T47D (cell line): ENCODE measurements around the gene MYO5A.
"Not testable (repeated sequence)": the region's sequence is repeated elsewhere in the genome, so short reads cannot be mapped to it uniquely, and the experiment has no call there.

ENCODE experiments used
- DNase-seq, 2 experiments: peaks; one replicate each; pipeline versions ENCODE4 v3.0.0 to v3.0.0-alpha.2; 2011 to 2012; ENCODE audit warnings: low read depth in 1 of 2, low spot score in 1 of 2
- JUND ChIP-seq: IDR thresholded peaks from 2 replicates; pipeline ENCODE4 v1.6.1; 2012; ENCODE audit warnings: low read depth
- in situ Hi-C: cut with HindIII; loops from 2 replicates; pipeline ENCODE4 v1.10.0; 2016; ENCODE audit warnings: low sequenced_read_pairs, low pct_unique_long_range_greater_than_20kb

The MYO5A gene

GRCh38 chr15:52491472-52491871 is 37.2 kb downstream of the MYO5A start:
- TF ChIP-seq JUND = no peak
- DNase-seq = no peak
- in situ Hi-C loops = no loop called here

GRCh38 chr15:52489430-52489829 is 39.2 kb downstream of the MYO5A start:
- DNase-seq = not testable (repeated sequence)

GRCh38 chr15:52488830-52489229 is 39.9 kb downstream of the MYO5A start:
- no peak for DNase-seq
- no peak for TF ChIP-seq JUND
- in situ Hi-C loops = no loop called here

More at GRCh38 chr15:52489430-52489829, 39.2 kb downstream of the MYO5A start:
- in situ Hi-C loops = not testable (repeated sequence)

DNA sequence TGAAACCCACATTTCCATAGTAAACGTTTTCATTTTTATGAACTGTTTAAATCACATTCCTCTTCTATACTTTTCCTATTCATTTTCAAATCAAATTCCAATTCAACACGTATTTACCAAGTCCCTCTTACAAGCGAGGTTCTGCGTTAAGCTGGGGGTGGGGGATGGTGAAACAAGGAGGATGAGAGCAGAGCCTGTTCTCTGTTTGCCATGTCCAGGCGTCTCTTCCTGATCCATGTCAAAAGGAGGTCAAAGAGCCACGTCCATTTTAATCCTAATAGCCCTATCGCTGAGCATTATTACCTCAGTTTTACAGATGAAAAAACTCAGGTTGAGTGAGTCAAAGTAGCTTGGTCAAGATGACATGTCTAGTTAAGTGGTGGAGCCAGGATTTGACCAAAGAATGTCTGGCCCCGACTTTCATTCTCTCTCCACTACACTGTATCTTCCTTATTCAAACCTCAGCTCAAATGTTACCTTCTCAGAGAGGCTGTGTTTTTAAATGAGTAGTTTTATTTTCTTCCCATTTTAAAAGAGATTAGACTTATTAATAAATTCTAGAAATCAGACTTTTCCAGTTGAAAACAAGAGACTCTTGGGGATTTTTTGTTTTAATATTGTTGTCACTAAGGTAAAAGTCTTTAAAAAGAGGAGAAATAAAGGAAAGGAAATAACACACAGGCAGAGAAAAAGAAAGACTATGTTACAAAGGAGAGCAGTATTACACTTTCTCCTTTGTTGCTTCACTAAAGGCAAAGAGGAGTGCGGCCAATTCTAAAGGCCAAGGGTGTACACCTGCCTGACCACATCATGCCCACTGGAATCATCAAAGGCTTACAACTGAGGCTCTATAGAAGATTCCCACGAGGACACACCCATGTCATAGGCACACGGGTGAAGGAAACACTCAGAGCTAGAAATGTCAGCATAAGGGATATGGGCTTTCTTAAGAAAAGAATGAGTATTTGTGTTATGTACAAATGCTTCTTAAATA is 42.4 kb downstream of the MYO5A start:
- peak in 1 of 2 experiments; percentile 7 for DNase-seq
- TF ChIP-seq JUND = no peak
- in situ Hi-C loops = no loop called here

DNA sequence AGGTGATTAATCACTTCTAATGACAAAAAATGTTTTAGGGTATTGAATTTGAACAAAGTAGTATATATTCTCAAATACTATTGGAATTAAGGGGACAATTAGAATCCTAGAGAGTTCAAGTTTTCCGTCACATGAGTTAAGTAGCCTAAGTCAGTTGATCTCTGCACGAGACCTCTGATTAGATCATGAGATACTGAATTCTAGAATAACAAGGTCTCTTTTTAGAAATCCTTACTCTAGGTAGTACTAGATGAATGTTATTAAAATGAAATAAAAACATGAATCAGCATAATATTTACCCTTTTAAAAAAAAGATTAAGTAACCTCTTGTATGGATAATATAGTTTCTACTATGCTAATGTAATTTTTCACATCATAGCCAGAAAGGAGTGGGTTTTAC is 43.4 kb downstream of the MYO5A start:
- DNase-seq = no peak
- in situ Hi-C loops = no loop called here
- TF ChIP-seq JUND = no peak

DNA sequence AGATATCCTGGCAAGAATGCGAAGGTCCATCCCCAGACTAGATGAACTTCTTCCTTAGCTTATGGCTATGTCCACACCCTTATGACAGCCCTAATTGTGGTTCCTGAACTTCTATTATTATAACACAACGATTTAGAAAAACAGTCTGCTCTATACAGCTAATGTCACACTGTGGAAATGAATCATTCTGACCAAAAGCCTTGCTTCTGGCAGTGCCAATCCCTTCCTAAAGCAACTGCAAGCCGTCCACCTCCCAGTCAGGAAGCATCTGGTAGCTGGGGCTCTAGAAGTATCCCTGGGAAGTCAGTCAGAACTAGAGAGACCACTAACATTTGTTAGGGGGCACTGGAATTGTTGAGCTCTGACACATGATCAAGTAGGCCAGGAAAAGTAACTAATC is 45.0 kb downstream of the MYO5A start:
- DNase-seq = no peak
- in situ Hi-C loops = no loop called here
- TF ChIP-seq JUND = no peak

DNA sequence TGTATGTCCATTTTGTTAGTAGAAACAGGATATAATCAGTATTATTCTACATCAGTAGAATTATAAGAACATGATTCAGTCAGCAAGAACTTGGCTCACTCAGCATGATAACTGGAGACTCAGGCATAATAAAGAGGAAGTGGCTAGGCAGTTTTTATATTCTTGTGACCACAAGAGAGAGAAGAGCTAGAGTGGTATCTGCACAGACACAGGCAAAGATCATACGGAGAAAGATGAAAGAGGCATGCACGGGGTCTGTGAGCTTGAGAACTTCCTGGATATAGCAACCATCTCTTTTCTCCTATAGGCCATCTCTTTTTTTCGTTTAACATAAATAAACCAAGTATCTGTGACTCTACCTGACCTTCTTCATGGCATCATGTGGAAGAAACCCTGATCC is 46.8 kb downstream of the MYO5A start:
- in situ Hi-C loops = no loop called here
- DNase-seq = no peak
- no peak for TF ChIP-seq JUND

DNA sequence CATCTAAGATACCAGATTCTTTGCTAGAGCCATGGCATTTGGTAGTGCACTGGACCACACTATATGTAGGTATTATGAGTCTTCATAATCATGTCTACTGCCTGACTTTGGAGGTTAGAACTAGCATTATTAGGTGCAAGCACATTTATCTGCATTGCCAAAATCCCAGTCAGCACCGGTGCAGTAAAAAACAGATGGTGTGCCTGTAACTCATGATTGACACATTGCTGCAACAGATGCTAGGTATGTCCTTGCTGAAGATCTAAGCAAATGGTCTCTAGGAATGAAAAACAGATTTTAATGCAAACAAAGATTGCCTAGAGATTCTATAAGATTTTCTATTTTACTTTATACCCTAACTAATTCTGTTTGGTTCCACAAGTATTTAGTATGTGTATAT is 47.7 kb downstream of the MYO5A start:
- TF ChIP-seq JUND = no peak
- no peak for DNase-seq

DNA sequence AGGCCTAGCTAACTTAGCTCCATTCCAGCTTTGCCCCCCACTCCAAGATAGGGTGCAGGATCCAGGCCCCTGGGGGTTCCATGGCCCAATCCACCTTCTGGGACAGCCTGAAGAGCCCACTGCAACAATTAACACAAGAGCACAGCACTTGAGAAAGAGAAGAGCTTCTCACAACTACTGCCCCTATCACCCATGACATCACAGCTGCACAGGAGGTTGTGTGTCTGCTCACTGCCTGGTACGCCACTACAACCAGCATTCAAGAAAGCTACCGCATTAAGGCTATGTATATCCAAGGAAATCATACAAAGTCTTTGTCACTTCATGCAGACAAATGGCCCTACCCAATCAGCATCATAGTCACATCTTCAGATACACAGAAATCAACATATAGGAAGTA is 62.0 kb downstream of the MYO5A start:
- in situ Hi-C loops = no loop called here
- DNase-seq = no peak
- TF ChIP-seq JUND = no peak

More for the DNA sequence above, 47.7 kb downstream of the MYO5A start:
- in situ Hi-C loops = no loop called here

- in situ Hi-C loops = no loop called here
- no peak for TF ChIP-seq JUND
- no peak for DNase-seq
These were observed 62.5 kb downstream of the MYO5A start for GRCh38 chr15:52466134-52466701.

- in situ Hi-C loops = no loop called here
- no peak for DNase-seq
- TF ChIP-seq JUND = no peak
These were observed 64.2 kb downstream of the MYO5A start for GRCh38 chr15:52464478-52464877.

- DNase-seq = no peak
- no peak for TF ChIP-seq JUND
- in situ Hi-C loops = no loop called here
These were observed 64.6 kb downstream of the MYO5A start for GRCh38 chr15:52464040-52464439.

GRCh38 chr15:52463638-52464037 is 65.0 kb downstream of the MYO5A start:
- peak in 1 of 2 experiments; percentile 18 for DNase-seq
- in situ Hi-C loops = no loop called here
- no peak for TF ChIP-seq JUND
